ENCODE results near the gene DMAC2L.

Gene DMAC2L

GRCh38 chr14:50311972-50312733 lies at the start of gene DMAC2L, which contains the start of gene L2HGDH:
TSS of gene DMAC2L (plus strand) at chr14:50312324. CDS start at chr14:50321488, 9,164 bp downstream.
TSS of gene L2HGDH (minus strand) at chr14:50312229. CDS start at chr14:50312150, 79 bp downstream.
- Mint-ChIP-seq H3K27me3 (no peaks in the 10 kb centered on the region), H3K4me3 (peak within 1 kb of the TSS; percentile 91 to 98), H3K4me1 (peaks cover 50% of the 10 kb centered on the region), H3K9me3 (peaks cover 0 to 8% of the 10 kb centered on the region in 2 donors), H3K27ac (peak within 1 kb of the TSS; percentile 98 to 99)
- peak; percentile 92 to 93 for DNase-seq
- peak; percentile 95 for ATAC-seq

GRCh38 chr14:50262865-50263264 lies 49.3 kb upstream of the DMAC2L start:
- Mint-ChIP-seq H3K9me3 (no peaks in the 10 kb centered on the region), H3K27ac (no peak overlapping the region), H3K4me1 (no peaks in the 10 kb centered on the region), H3K27me3 (no peaks in the 10 kb centered on the region), H3K4me3 (no peak overlapping the region)
- DNase-seq (no peak), ATAC-seq (no peak)

DNA sequence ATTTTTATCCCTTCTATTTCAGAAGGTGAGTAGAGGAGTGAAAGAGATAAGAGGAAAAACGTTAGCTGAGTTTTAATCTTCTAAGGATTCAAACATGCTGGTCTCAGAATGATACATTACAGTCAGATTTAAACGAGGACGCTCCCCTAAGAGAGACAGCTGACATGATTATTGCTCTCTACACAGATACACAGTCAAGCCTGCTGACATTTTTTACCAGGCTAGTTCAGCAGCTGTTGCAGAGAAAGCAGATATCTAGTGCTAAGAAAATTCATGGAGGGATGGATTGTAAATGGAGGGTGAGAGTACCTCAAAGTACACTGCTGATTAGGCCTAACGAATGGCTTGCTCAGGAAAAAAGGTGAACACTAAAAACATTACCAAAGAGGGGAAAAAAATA lies 48.8 kb upstream of the DMAC2L start:
- Mint-ChIP-seq H3K27me3 (no peaks in the 10 kb centered on the region), H3K27ac (no peak overlapping the region), H3K4me1 (no peaks in the 10 kb centered on the region), H3K4me3 (no peak overlapping the region), H3K9me3 (no peaks in the 10 kb centered on the region)
- DNase-seq (no peak), ATAC-seq (no peak)

DNA sequence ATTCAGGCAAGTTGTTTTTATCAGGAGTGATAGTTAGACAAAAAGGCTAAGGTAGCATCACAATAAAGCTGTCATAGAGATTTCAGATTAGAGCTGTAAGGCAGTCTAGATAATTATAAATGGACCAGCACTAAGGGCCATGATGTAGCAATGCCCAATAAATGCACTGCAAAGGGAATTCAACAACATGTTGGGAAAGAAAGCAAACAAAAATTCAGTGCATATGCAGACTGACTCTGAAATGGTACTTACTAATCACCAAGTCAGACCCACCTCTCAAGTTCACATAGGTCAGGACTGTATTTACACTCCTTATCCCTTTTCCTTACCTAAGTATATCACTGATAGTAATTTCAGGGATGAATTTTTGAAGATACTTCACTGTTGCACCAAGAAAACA lies 47.1 kb upstream of the DMAC2L start:
- DNase-seq (no peak), ATAC-seq (no peak)
- Mint-ChIP-seq H3K27me3 (no peaks in the 10 kb centered on the region), H3K9me3 (no peaks in the 10 kb centered on the region), H3K4me3 (no peak overlapping the region), H3K27ac (no peak overlapping the region), H3K4me1 (no peaks in the 10 kb centered on the region)

DNA sequence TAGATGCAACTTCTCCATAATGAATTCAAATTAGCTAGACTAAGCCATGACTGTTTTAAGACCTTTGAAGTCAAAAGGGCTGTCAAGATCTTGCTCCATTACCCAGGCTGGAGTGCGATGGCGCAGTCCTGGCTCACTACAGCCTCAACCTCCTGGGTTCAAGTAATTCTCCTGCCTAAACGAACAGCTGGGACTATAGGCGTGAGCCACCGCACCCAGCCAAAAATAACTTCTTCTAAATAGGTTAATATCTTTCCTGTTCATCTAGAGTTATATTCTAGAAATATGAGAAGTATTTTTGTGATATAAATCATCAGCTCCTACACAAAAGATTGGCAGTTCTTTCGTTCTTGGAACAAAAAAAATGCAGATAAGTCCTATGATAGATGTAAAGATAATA lies 41.2 kb upstream of the DMAC2L start:
- H3K27me3 Mint-ChIP-seq = no peaks in the 10 kb centered on the region
- no peak overlapping the region for H3K4me3 Mint-ChIP-seq
- ATAC-seq (no peak), DNase-seq (no peak)
- H3K27ac Mint-ChIP-seq = no peak overlapping the region
- H3K4me1 Mint-ChIP-seq = no peaks in the 10 kb centered on the region
- no peaks in the 10 kb centered on the region for H3K9me3 Mint-ChIP-seq

- DNase-seq = no peak
Measured at GRCh38 chr14:50272498-50272897, 39.6 kb upstream of the DMAC2L start.

DNA sequence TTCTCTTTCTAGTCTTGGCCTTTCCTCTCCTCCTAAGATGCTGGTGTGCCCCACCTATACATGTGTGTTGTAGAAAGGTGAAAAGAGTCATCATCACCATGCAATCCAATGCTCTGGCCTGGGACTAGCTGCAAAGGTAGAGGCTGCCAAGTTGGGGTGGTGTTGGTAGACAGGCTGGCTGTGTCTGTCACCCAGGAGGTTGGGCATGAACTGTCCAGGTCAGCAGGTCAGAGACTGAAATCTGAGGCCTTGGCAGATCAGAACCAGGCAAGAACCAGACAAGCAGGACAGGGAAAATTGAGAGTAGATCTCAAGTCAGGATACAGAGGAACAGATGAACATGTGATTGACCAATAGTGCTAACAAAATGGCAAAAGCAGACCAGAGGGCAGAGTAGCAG lies 26.3 kb upstream of the DMAC2L start:
- DNase-seq (no peak), ATAC-seq (no peak)
- Mint-ChIP-seq H3K9me3 (no peaks in the 10 kb centered on the region), H3K4me1 (no peaks in the 10 kb centered on the region), H3K27ac (peak overlapping the region in 1 of 2 donors; percentile 61), H3K27me3 (no peaks in the 10 kb centered on the region), H3K4me3 (no peak overlapping the region)

More at GRCh38 chr14:50272498-50272897, 39.6 kb upstream of the DMAC2L start:
- Mint-ChIP-seq H3K4me1 (no peaks in the 10 kb centered on the region), H3K4me3 (no peak overlapping the region), H3K27ac (no peak overlapping the region), H3K9me3 (no peaks in the 10 kb centered on the region), H3K27me3 (no peaks in the 10 kb centered on the region)
- ATAC-seq = no peak

DNA sequence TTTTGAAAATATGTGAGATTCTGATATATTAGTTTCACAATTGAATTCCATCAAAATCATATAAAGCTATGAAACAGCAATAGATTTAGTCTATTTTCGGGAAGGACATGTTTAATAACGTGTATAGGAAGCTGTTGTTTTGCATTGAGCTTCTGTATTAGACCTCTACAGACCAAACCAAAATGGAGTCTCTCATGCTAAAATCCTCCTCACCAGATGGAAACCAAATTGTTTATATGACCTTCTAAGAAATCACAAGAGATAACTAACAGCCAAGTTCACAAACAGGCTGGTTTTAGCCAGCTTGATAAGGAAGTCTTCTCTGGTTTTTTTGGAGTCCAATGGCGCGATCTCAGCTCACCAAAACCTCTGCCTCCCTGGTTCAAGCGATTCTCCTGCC lies 24.0 kb upstream of the DMAC2L start:
- Mint-ChIP-seq H3K27me3 (no peaks in the 10 kb centered on the region), H3K4me1 (no peaks in the 10 kb centered on the region), H3K9me3 (no peaks in the 10 kb centered on the region), H3K4me3 (no peak overlapping the region), H3K27ac (no peak overlapping the region)
- DNase-seq = no peak
- no peak for ATAC-seq

- DNase-seq = no peak
- Mint-ChIP-seq H3K9me3 (no peaks in the 10 kb centered on the region), H3K27ac (no peak overlapping the region), H3K27me3 (no peaks in the 10 kb centered on the region), H3K4me3 (no peak overlapping the region), H3K4me1 (no peaks in the 10 kb centered on the region)
- ATAC-seq = no peak
Measured at GRCh38 chr14:50290306-50290705, 21.8 kb upstream of the DMAC2L start.

GRCh38 chr14:50299585-50299984 lies 12.5 kb upstream of the DMAC2L start:
- H3K27me3 Mint-ChIP-seq = no peaks in the 10 kb centered on the region
- ATAC-seq (no peak), DNase-seq (no peak)
- no peak overlapping the region for H3K4me3 Mint-ChIP-seq
- no peaks in the 10 kb centered on the region for H3K9me3 Mint-ChIP-seq
- peaks cover 18% of the 10 kb centered on the region for H3K4me1 Mint-ChIP-seq
- no peak overlapping the region for H3K27ac Mint-ChIP-seq

- Mint-ChIP-seq H3K4me3 (no peak overlapping the region), H3K27ac (no peak overlapping the region), H3K27me3 (no peaks in the 10 kb centered on the region), H3K9me3 (no peaks in the 10 kb centered on the region), H3K4me1 (peaks cover 18% of the 10 kb centered on the region)
- DNase-seq (no peak), ATAC-seq (no peak)
Measured at GRCh38 chr14:50301914-50302313, 10.2 kb upstream of the DMAC2L start.

GRCh38 chr14:50303744-50304471 lies 8.2 kb upstream of the DMAC2L start:
- Mint-ChIP-seq H3K4me1 (peaks cover 13% of the 10 kb centered on the region), H3K4me3 (no peak overlapping the region), H3K27ac (no peak overlapping the region), H3K9me3 (no peaks in the 10 kb centered on the region), H3K27me3 (no peaks in the 10 kb centered on the region)
- DNase-seq = no peak
- no peak for ATAC-seq

DNA sequence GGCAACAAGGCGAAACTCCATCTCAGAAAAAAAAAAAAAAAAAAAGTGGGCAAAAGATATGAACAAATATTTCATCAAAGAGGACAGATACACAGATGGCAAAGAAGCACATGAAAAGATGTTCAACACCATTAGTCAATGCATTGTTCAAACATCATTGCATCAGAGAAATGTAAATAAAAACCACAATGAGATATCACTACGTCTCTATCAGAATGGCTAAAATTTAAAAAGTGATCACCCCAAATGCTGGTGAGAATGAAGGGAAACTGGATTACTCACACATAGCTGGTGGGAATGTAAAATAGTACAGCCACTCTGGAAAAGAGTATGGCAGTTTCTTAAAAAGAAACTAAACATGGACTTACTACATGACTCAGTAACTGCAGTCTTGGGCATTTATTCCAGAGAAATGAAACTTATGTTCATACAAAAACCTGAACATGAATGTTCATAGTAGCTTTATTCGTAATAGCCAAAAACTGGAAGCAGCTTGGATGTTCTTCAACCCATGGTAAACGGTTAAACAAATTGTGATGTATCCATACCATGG lies 3.7 kb upstream of the DMAC2L start:
- H3K9me3 Mint-ChIP-seq = no peaks in the 10 kb centered on the region
- DNase-seq = no peak
- ATAC-seq = no peak
- no peaks in the 10 kb centered on the region for H3K27me3 Mint-ChIP-seq
- H3K27ac Mint-ChIP-seq = peak overlapping the region in 1 of 2 donors; percentile 80
- no peak overlapping the region for H3K4me3 Mint-ChIP-seq
- peaks cover 31% of the 10 kb centered on the region for H3K4me1 Mint-ChIP-seq

GRCh38 chr14:50310445-50310844 lies 1.7 kb upstream of the DMAC2L start:
- Mint-ChIP-seq H3K4me3 (peak overlapping the region; percentile 91 to 98), H3K27ac (no peak overlapping the region), H3K27me3 (no peaks in the 10 kb centered on the region), H3K4me1 (peaks cover 36% of the 10 kb centered on the region), H3K9me3 (peaks cover 0 to 8% of the 10 kb centered on the region in 2 donors)
- DNase-seq = no peak
- ATAC-seq = no peak

- no peak for DNase-seq
- H3K27me3 Mint-ChIP-seq = no peaks in the 10 kb centered on the region
- no peak for ATAC-seq
- H3K4me1 Mint-ChIP-seq = peaks cover 43% of the 10 kb centered on the region
- H3K9me3 Mint-ChIP-seq = peaks cover 0 to 8% of the 10 kb centered on the region in 2 donors
- H3K4me3 Mint-ChIP-seq = peak overlapping the region; percentile 91 to 98
- peak overlapping the region; percentile 68 to 84 for H3K27ac Mint-ChIP-seq
Measured at GRCh38 chr14:50311337-50311971, 670 bp upstream of the DMAC2L start.

DNA sequence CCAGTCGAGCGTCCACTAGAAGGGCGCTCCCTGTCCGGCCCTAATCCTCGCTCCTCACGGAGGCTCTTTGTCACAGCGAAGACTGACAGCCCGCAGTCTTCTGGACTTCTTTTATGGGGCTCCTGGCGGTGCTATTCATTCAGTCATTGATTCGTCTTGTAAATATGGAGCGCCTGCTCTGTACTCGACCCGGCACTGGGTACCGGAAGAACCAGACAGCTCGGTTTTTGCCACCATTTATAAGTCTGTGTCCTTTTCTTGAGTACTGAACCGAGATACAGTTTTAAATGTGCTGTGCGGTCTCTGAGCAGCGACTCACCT lies 570 bp downstream of the DMAC2L start:
- Mint-ChIP-seq H3K4me3 (peak overlapping the region; percentile 91 to 98), H3K4me1 (peaks cover 53% of the 10 kb centered on the region), H3K27me3 (no peaks in the 10 kb centered on the region), H3K9me3 (peaks cover 0 to 8% of the 10 kb centered on the region in 2 donors), H3K27ac (peak overlapping the region; percentile 98 to 99)
- ATAC-seq (peak; percentile 53), DNase-seq (no peak)

Data from stimulated activated naive CD8-positive, alpha-beta T cell treated with anti-CD3 and anti-CD28 coated beads, Interleukin-15, amount 100 ng/mL, for 72 hours (primary cell).